ENCODE measurements around the gene NALF2.
A peak's percentile ranks its signal among the peaks of the same experiment; 100 is the strongest.

DNA sequence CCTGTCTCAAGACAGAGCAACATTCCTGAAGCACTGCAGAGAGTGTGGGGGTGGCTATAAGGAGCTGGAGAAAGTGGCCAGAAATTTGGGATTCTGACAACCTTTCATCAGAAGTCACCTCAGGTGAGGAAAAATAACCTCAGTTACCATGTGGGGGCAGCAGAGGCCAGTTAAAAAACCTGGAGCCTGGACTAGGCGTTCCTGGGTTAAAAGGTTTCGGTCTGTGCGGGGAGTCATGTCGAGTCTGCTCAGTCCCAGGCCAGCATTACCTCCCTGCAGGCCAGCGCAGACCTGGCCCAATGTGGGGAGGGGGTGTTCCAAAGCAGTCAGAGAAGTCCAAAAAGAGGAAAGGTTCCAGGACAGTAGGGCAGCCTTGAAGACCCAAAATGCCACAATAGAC, 10.9 kb upstream of the NALF2 start:
- TF ChIP-seq, protein P1, sequence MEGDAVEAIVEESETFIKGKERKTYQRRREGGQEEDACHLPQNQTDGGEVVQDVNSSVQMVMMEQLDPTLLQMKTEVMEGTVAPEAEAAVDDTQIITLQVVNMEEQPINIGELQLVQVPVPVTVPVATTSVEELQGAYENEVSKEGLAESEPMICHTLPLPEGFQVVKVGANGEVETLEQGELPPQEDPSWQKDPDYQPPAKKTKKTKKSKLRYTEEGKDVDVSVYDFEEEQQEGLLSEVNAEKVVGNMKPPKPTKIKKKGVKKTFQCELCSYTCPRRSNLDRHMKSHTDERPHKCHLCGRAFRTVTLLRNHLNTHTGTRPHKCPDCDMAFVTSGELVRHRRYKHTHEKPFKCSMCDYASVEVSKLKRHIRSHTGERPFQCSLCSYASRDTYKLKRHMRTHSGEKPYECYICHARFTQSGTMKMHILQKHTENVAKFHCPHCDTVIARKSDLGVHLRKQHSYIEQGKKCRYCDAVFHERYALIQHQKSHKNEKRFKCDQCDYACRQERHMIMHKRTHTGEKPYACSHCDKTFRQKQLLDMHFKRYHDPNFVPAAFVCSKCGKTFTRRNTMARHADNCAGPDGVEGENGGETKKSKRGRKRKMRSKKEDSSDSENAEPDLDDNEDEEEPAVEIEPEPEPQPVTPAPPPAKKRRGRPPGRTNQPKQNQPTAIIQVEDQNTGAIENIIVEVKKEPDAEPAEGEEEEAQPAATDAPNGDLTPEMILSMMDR (IDR thresholded peaks at IDR 0.05): peak; percentile 25 to 50 (median 40)
- TF ChIP-seq POLR2A (IDR thresholded peaks at IDR 0.05; ENCODE audit: low read depth): no peak

All from esophagus muscularis mucosa (tissue), 3 donors.